ENCODE results near the gene SPINK4. TPM values are rescaled to one million over a fixed set of nuclear protein-coding genes. Genes with fewer than 3 reads are reported as not detected.

Gene SPINK4
- total and polyA plus RNA-seq, 7 donors, result 0.34 TPM; not detected in 6

GRCh38 chr9:33221568-33221884 lies 18.4 kb upstream of the SPINK4 start:
- DNase-seq, result no peak
- no peaks in the 10 kb centered on the region for H3K36me3 ChIP-seq (ENCODE audit: insufficient read depth in 1 of 2, low read depth in 1 of 2)
- H3K9me3 ChIP-seq, result no peaks in the 10 kb centered on the region
- no peak for ATAC-seq
- no peak for TF ChIP-seq CTCF (IDR thresholded peaks at IDR 0.05)
- WGBS, 3 donors, result 89 to 94% (median 92%) methylated on average over 3 of the region's 3 CpGs
- intact Hi-C loops (cut with DNase I), result loop anchor here in 1 of 2 donors (5.0 kb wide), 1 partner anchor 44 kb away; no protein-coding TSS in a partner anchor
- H3K27me3 ChIP-seq (ENCODE audit: insufficient read depth in 3 of 3, low read length in 2 of 3), result peaks cover 0 to 2% (median 0%) of the 10 kb centered on the region in 3 donors
- no peak overlapping the region for H3K4me3 ChIP-seq
- no peak overlapping the region for H3K27ac ChIP-seq
- H3K4me1 ChIP-seq, result peaks cover 4% of the 10 kb centered on the region

GRCh38 chr9:33222031-33222430 lies 17.9 kb upstream of the SPINK4 start:
- no peak for TF ChIP-seq CTCF (IDR thresholded peaks at IDR 0.05)
- intact Hi-C loops (cut with DNase I), result loop anchor here in 1 of 2 donors (5.0 kb wide), 1 partner anchor 45 kb away; no protein-coding TSS in a partner anchor
- H3K4me3 ChIP-seq, result no peak overlapping the region

GRCh38 chr9:33223696-33224095 lies 16.3 kb upstream of the SPINK4 start:
- TF ChIP-seq CTCF (IDR thresholded peaks at IDR 0.05), result no peak
- Histone ChIP-seq H3K27ac (no peak overlapping the region), H3K9me3 (no peaks in the 10 kb centered on the region), H3K27me3 (ENCODE audit: insufficient read depth in 3 of 3, low read length in 2 of 3) (peaks cover 0 to 2% (median 0%) of the 10 kb centered on the region in 3 donors), H3K4me1 (peaks cover 4% of the 10 kb centered on the region), H3K36me3 (ENCODE audit: insufficient read depth in 1 of 2, low read depth in 1 of 2) (no peaks in the 10 kb centered on the region), H3K4me3 (no peak overlapping the region)
- ATAC-seq (no peak), DNase-seq (no peak)
- WGBS, 3 donors, result 81 to 83% (median 81%) methylated on average over 1 of the region's 1 CpG
- intact Hi-C loops (cut with DNase I), result loop anchor here in 1 of 2 donors (5.0 kb wide), 1 partner anchor 46 kb away; no protein-coding TSS in a partner anchor

More at GRCh38 chr9:33222031-33222430, 17.9 kb upstream of the SPINK4 start:
- Histone ChIP-seq H3K9me3 (no peaks in the 10 kb centered on the region), H3K4me1 (peaks cover 4% of the 10 kb centered on the region), H3K27ac (no peak overlapping the region), H3K36me3 (ENCODE audit: insufficient read depth in 1 of 2, low read depth in 1 of 2) (no peaks in the 10 kb centered on the region), H3K27me3 (ENCODE audit: insufficient read depth in 3 of 3, low read length in 2 of 3) (peaks cover 0 to 2% (median 0%) of the 10 kb centered on the region in 3 donors)
- 65 to 73% (median 70%) methylated on average over 3 of the region's 3 CpGs for WGBS, 3 donors
- ATAC-seq (no peak), DNase-seq (no peak)

GRCh38 chr9:33225319-33226147 lies 14.4 kb upstream of the SPINK4 start:
- Histone ChIP-seq H3K36me3 (ENCODE audit: insufficient read depth in 1 of 2, low read depth in 1 of 2) (no peaks in the 10 kb centered on the region), H3K4me3 (no peak overlapping the region), H3K4me1 (peaks cover 4% of the 10 kb centered on the region), H3K27me3 (ENCODE audit: insufficient read depth in 3 of 3, low read length in 2 of 3) (peaks cover 0 to under 1% (median 0%) of the 10 kb centered on the region in 3 donors), H3K27ac (no peak overlapping the region), H3K9me3 (no peaks in the 10 kb centered on the region)
- WGBS, 3 donors, result 26 to 32% (median 27%) methylated on average over 6 of the region's 6 CpGs
- intact Hi-C loops (cut with DNase I), result loop anchor here (1.0 to 5.0 kb wide), 3 partner anchors 53 to 145 kb away; no protein-coding TSS in a partner anchor
- peak; percentile 50 to 87 (median 76) for ATAC-seq
- peak; percentile 88 for TF ChIP-seq CTCF (IDR thresholded peaks at IDR 0.05)
- DNase-seq, result no peak
